H1 (cell line): ENCODE data around the gene BOK. TPM values are rescaled to one million over a fixed set of nuclear protein-coding genes. Genes with fewer than 3 reads are reported as not detected.

Experiments
- ASH2L ChIP-seq: fragments of 200-600, 300-600 bp; sonication (generic); IDR thresholded peaks from one replicate; pipeline ENCODE4 v1.7.1; 2017; ENCODE audit warnings: low read length
- CBX5 ChIP-seq: fragments of 300-800, 300-1000 bp; sonication (generic); IDR thresholded peaks from 2 replicates; pipeline ENCODE4 v1.7.1; 2016; ENCODE audit warnings: antibody characterized with exemption, low read length, low read depth
- CBX8 ChIP-seq: fragments of 300-800, 300-1000 bp; sonication (generic); IDR thresholded peaks from 2 replicates; pipeline ENCODE4 v1.7.1; 2016; ENCODE audit warnings: low read depth, low read length, borderline replicate concordance
- EZH2 ChIP-seq: fragments of 200-600 bp; sonication (generic); IDR thresholded peaks from 2 replicates; pipeline ENCODE4 v1.7.1; 2012; ENCODE audit warnings: low read depth, mild to moderate bottlenecking, moderate library complexity, low read length, inconsistent platforms; ENCODE audit not compliant: severe bottlenecking
- JUND ChIP-seq: IDR thresholded peaks from 2 replicates; pipeline ENCODE4 v1.6.1; 2011; ENCODE audit warnings: mild to moderate bottlenecking, improper control_type of control experiment, low read length
- KDM5A ChIP-seq: fragments of 200-600 bp; IDR thresholded peaks from 2 replicates; pipeline ENCODE4 v1.7.1; 2012; ENCODE audit warnings: mild to moderate bottlenecking, low read length, inconsistent platforms, mixed read lengths
- PHF8 ChIP-seq: fragments of 200-600 bp; sonication (generic); conservative IDR thresholded peaks from 2 replicates; pipeline ENCODE4 v1.7.1; 2012; ENCODE audit warnings: low read depth, mild to moderate bottlenecking, inconsistent platforms, low read length, moderate library complexity
- SRF ChIP-seq: IDR thresholded peaks from 2 replicates; pipeline ENCODE4 v1.6.1; 2011; ENCODE audit warnings: mild to moderate bottlenecking, low read depth, low read length, moderate library complexity
- TAF1 ChIP-seq: IDR thresholded peaks from 2 replicates; pipeline ENCODE4 v1.6.1; 2011; ENCODE audit warnings: mild to moderate bottlenecking, low read depth, low read length
- YY1 ChIP-seq: IDR thresholded peaks from 2 replicates; pipeline ENCODE4 v1.6.1; 2011; ENCODE audit warnings: low read depth, mild to moderate bottlenecking, low read length
- polyA plus RNA-seq, 7 experiments: library from polyadenylated mRNA; depleted of rRNA in 3 of 7; stranded (reverse) in 5 of 7; unstranded in 2 of 7; fragments of >200 nt in 5 of 7; fragments of 200-250 nt in 2 of 7; gene quantifications; 1 replicate in 5 of 7; 2 replicates in 1 of 7; 4 replicates in 1 of 7; pipeline versions ENCODE4 v1.2.1 to v1.2.3, GENCODE V29; 2011 to 2013; ENCODE audit warnings: missing spikeins in 2 of 7, mixed read lengths in 2 of 7
- total RNA-seq: library from RNA; stranded (reverse); fragmentation: NEBNext Ultra II Directional; extraction: Animal tissue kit (Norgen Biotek cat#: 25700); gene quantifications from 2 replicates; pipeline ENCODE4 v1.2.1, GENCODE V29; 2021
- TF ChIP-seq, protein P1 (sequence below): IDR thresholded peaks from 2 replicates; pipeline ENCODE4 v1.6.1; 2012; ENCODE audit warnings: low read length, inconsistent platforms

BOK gene
- total and polyA plus RNA-seq, 2 of the 8 experiments (the other 6 are each of a cell fraction or from before 2014, with no cell fraction given): 33.7 to 37.6 TPM

DNA sequence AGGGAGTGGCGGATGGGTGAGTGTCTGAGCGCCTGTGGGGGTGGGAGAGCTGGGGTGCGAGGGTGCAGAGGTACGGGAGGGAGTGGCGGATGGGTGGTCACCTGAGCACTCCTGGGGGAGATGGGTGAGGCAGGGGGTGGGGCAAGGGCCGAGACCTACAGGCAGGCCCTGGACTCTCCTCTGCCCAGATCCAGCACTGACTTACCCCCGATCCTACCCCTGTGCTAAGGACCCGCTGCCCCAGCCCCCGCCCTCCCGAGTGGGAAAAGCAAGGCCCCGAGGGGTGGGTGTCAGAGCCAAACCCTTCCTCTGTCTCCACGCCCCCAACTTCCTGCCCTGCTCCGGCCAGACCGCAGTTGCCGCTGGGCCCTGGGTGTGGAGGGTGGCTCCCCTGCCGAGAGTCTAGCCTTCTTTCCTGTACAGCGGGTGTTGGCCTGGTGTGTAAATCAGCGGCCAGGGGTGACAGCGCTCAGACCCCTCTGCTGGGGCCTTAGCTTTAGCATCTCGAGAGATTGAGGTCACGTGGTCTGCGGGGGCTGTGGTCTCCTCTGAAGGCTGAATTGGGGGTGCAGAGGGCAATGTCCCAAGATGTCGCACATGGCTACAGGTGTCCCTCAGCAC lies 12.5 kb downstream of the BOK start (continued):
- no peak for TF ChIP-seq KDM5A
- no peak for TF ChIP-seq CBX8
- TF ChIP-seq, protein P1, sequence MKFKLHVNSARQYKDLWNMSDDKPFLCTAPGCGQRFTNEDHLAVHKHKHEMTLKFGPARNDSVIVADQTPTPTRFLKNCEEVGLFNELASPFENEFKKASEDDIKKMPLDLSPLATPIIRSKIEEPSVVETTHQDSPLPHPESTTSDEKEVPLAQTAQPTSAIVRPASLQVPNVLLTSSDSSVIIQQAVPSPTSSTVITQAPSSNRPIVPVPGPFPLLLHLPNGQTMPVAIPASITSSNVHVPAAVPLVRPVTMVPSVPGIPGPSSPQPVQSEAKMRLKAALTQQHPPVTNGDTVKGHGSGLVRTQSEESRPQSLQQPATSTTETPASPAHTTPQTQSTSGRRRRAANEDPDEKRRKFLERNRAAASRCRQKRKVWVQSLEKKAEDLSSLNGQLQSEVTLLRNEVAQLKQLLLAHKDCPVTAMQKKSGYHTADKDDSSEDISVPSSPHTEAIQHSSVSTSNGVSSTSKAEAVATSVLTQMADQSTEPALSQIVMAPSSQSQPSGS: no peak
- TF ChIP-seq YY1: no peak
- no peak for TF ChIP-seq PHF8
- no peak for TF ChIP-seq ASH2L
- no peak for TF ChIP-seq JUND
- TF ChIP-seq TAF1: no peak
- no peak for TF ChIP-seq SRF
- no peak for TF ChIP-seq CBX5
- TF ChIP-seq EZH2: no peak
